Measurements from ENCODE around the gene DHH. TPM values are rescaled to one million over a fixed set of nuclear protein-coding genes. Genes with fewer than 3 reads are reported as not detected.

The DHH gene
- total and polyA plus RNA-seq, 9 of the 15 experiments (the other 6 are each of a cell fraction or from before 2014, with no cell fraction given): 0.07 to 2.6 (median 0.54) TPM

DNA sequence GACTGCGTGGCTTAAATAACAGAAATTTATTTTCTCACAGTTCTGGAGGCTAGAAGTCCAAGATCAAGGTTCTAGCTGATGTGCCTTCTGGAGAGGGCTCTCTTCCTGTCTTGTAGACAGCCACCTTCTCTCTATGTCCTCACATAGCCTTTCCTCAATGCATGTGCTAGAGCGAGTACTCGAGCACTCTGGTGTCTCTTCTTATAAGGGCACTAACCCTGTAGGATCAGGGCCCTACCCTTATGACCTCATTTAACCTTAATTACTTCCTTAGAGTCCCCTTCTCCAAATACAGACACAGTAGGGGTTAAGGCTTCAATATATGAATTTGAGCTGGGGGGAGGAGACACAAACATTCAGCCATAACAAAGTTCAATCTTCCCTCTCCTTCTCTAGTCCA lies 10.2 kb downstream of the DHH start (continued):
- TF ChIP-seq ZNF589 (CRISPR knock-in tag; IDR thresholded peaks at IDR 0.05; ENCODE audit: low read depth) (no peak), SMAD2 (IDR thresholded peaks at IDR 0.05; ENCODE audit: low read depth, low read length) (no peak), CHAMP1 (IDR thresholded peaks at IDR 0.05) (no peak), ZNF436 (CRISPR knock-in tag; IDR thresholded peaks at IDR 0.05) (no peak), GTF2E2 (tag; IDR thresholded peaks at IDR 0.05) (no peak)

DNA sequence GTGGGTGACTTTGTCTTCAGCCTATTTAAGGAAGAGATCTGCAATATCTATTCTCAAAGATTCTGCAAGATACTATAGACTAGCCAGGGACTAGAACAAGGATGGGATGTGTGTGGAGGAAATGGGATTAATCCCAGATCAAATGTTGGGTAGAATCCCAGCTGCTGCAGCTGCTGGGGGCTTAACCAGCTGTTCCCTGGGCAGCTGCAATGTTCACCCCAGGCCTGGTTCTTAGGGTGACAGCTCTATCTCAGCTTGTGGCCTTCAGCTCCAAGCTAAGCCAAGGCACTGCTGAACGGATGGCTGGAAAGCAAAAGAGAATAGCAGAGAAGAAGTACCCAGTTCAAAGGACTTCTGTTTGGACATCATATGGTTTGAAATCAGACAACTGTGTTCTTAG lies 14.8 kb downstream of the DHH start:
- 8% methylated on average over 1 of the region's 1 CpG for WGBS (ENCODE audit: insufficient coverage, low coverage, missing lambda C conversion rate)

More for the DNA sequence above, 14.8 kb downstream of the DHH start:
- peak; percentile 25; the same call in 1 of the 3 replicates for ATAC-seq
- ChIA-PET CTCF (ENCODE audit: low intra/inter-chr PET ratio) (no interaction called here), POLR2A (interaction anchor here (1.0 to 2.0 kb wide), 2 partner anchors 16 to 52 kb away, joined by 3 to 7 read pairs; partner anchors contain the start of gene TUBA1B)
- Histone ChIP-seq H3K9ac (ENCODE audit: insufficient read depth in 1 of 2, low read depth in 2 of 2, low read length in 2 of 2) (0 out of 4 replicates have a peak overlapping the region, but pooled peaks of 1 of the 2 experiments have one; percentile 1), H3K4me2 (ENCODE audit: insufficient read depth, low read length) (no peak overlapping the region), H3K9me3 (replicated peaks; ENCODE audit: control insufficient read depth, insufficient read depth, low read depth, low read length) (no peaks in the 10 kb centered on the region), H2AFZ (ENCODE audit: low read depth, low read length) (no peak overlapping the region), H3K79me2 (ENCODE audit: control insufficient read depth, insufficient read depth, low read length) (no peaks in the 10 kb centered on the region), H3K4me3 (no peak overlapping the region), H3K9me1 (ENCODE audit: control insufficient read depth, insufficient read depth, low read length) (no peaks in the 10 kb centered on the region), H3K4me1 (replicated peaks in 1 of 2; ENCODE audit: control insufficient read depth in 2 of 2, insufficient read depth in 2 of 2, low read length in 2 of 2) (no peaks in the 10 kb centered on the region), H3K36me3 (ENCODE audit: control insufficient read depth, insufficient read depth, low read length) (no peaks in the 10 kb centered on the region), H3K27me3 (ENCODE audit: control insufficient read depth in 2 of 2, insufficient read depth in 2 of 2, low read length in 2 of 2) (no peaks in the 10 kb centered on the region), H3K27ac (ENCODE audit: extremely low read depth, low read depth, low read length) (no peak overlapping the region), H4K20me1 (replicated peaks; ENCODE audit: control insufficient read depth, insufficient read depth, low read length) (no peaks in the 10 kb centered on the region)
- TF ChIP-seq KLF16 (IDR thresholded peaks at IDR 0.05): no peak
- TF ChIP-seq RBM15 (IDR thresholded peaks at IDR 0.05; ENCODE audit: insufficient read depth, low read length): no peak
- no peak for TF ChIP-seq SMARCA5 (IDR thresholded peaks at IDR 0.05)
- TF ChIP-seq DACH1 (IDR thresholded peaks at IDR 0.05; ENCODE audit: partially characterized antibody): no peak
- no peak for TF ChIP-seq TRIM25 (IDR thresholded peaks at IDR 0.05; ENCODE audit: borderline replicate concordance)
- TF ChIP-seq KAT2B (IDR thresholded peaks at IDR 0.05; ENCODE audit: low read depth, low read length): no peak
- TF ChIP-seq RBM22 (IDR thresholded peaks at IDR 0.05; ENCODE audit: low read depth, low read length, poor library complexity, severe bottlenecking): no peak
- no peak for TF ChIP-seq TAF7 (tag; IDR thresholded peaks at IDR 0.05)
- no peak for TF ChIP-seq ZNF143 (CRISPR knock-in tag; IDR thresholded peaks at IDR 0.05)
- TF ChIP-seq SAFB2 (IDR thresholded peaks at IDR 0.05; ENCODE audit: borderline replicate concordance, low read depth, low read length, severe bottlenecking): no peak
- TF ChIP-seq, protein P1, sequence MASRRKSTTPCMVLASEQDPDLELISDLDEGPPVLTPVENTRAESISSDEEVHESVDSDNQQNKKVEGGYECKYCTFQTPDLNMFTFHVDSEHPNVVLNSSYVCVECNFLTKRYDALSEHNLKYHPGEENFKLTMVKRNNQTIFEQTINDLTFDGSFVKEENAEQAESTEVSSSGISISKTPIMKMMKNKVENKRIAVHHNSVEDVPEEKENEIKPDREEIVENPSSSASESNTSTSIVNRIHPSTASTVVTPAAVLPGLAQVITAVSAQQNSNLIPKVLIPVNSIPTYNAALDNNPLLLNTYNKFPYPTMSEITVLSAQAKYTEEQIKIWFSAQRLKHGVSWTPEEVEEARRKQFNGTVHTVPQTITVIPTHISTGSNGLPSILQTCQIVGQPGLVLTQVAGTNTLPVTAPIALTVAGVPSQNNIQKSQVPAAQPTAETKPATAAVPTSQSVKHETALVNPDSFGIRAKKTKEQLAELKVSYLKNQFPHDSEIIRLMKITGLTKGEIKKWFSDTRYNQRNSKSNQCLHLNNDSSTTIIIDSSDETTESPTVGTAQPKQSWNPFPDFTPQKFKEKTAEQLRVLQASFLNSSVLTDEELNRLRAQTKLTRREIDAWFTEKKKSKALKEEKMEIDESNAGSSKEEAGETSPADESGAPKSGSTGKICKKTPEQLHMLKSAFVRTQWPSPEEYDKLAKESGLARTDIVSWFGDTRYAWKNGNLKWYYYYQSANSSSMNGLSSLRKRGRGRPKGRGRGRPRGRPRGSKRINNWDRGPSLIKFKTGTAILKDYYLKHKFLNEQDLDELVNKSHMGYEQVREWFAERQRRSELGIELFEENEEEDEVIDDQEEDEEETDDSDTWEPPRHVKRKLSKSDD (conservative IDR thresholded peaks at IDR 0.05; ENCODE audit: low read length): no peak
- TF ChIP-seq ATF7 (IDR thresholded peaks at IDR 0.05): no peak
- no peak for FAIRE-seq
- no TSS peak for BruUV-seq (replicated peaks)
- in situ Hi-C loops (cut with MboI) (no loop called here), intact Hi-C loops (cut with micrococcal nuclease) (no loop called here)
- no peak for DNase-seq (ENCODE audit: extremely low read depth in 1 of 4, low spot score in 3 of 4)
